WTC11 (cell line): ENCODE measurements around the gene SUSD1. TPM values are rescaled to one million over a fixed set of nuclear protein-coding genes. Genes with fewer than 3 reads are reported as not detected.

Experiments
- ATAC-seq: fragments of 200-7000 bp; cut with Tn5 transposase; 2 replicates; pipeline ENCODE4 v1.10.0; 2021; ENCODE audit warnings: mild to moderate bottlenecking, moderate library complexity
- CTCF ChIA-PET: fragments of 300-600 bp; sonication (Branson Sonifier 250); formaldehyde crosslinking; loops from one replicate; lab custom pipeline; 2021; ENCODE audit warnings: antibody characterized with exemption; lab: Charles Lee
- POLR2A ChIA-PET: fragments of 350-600 bp; sonication (Branson Sonifier 250); formaldehyde crosslinking; loops from one replicate; lab custom pipeline; 2021; ENCODE audit warnings: antibody characterized with exemption; lab: Charles Lee
- DNase-seq: peaks from one replicate; pipeline ENCODE4 v3.0.0; 2021; ENCODE audit warnings: low spot score
- H3K27ac Mint-ChIP-seq: 2 replicates; pipeline ENCODE4 v1.8.0; 2021; ENCODE audit warnings: mixed read lengths
- H3K27me3 Mint-ChIP-seq: 2 replicates; pipeline ENCODE4 v1.8.0; 2021; ENCODE audit warnings: low read depth, mild to moderate bottlenecking, moderate library complexity, mixed read lengths
- H3K36me3 Mint-ChIP-seq: 2 replicates; pipeline ENCODE4 v1.8.0; 2021; ENCODE audit warnings: mixed read lengths
- H3K4me1 Mint-ChIP-seq: 2 replicates; pipeline ENCODE4 v1.8.0; 2022; ENCODE audit warnings: mixed read lengths
- H3K4me3 Mint-ChIP-seq: 2 replicates; pipeline ENCODE4 v1.8.0; 2021; ENCODE audit warnings: mild to moderate bottlenecking, moderate library complexity, mixed read lengths
- H3K9me3 Mint-ChIP-seq: 2 replicates; pipeline ENCODE4 v1.8.0; 2021; ENCODE audit warnings: mixed read lengths
- E2F1 ChIP-seq: sonication (generic); formaldehyde crosslinking; IDR thresholded peaks from 2 replicates; pipeline ENCODE4 v1.8.0; 2022; ENCODE audit warnings: mild to moderate bottlenecking, missing genetic modification reagents
- ESRRA ChIP-seq: sonication (generic); formaldehyde crosslinking; IDR thresholded peaks from 2 replicates; pipeline ENCODE4 v1.8.1; 2022; ENCODE audit warnings: mild to moderate bottlenecking, missing genetic modification reagents, borderline replicate concordance
- FOXJ3 ChIP-seq: sonication (generic); formaldehyde crosslinking; IDR thresholded peaks from 2 replicates; pipeline ENCODE4 v1.9.0; 2021; ENCODE audit warnings: missing genetic modification reagents, mild to moderate bottlenecking, borderline replicate concordance
- FOXP4 ChIP-seq: sonication (generic); formaldehyde crosslinking; IDR thresholded peaks from 2 replicates; pipeline ENCODE4 v1.8.0; 2022; ENCODE audit warnings: mild to moderate bottlenecking, missing genetic modification reagents
- GABPB1 ChIP-seq: sonication (generic); formaldehyde crosslinking; IDR thresholded peaks from 2 replicates; pipeline ENCODE4 v1.8.1; 2023; ENCODE audit warnings: mild to moderate bottlenecking, missing genetic modification reagents
- HMGA2 ChIP-seq: fragments of 250-450 bp; sonication (Bioruptor Pico); IDR thresholded peaks from 2 replicates; pipeline ENCODE4 v1.4.0; 2021; ENCODE audit warnings: mild to moderate bottlenecking, moderate library complexity
- IRF2 ChIP-seq: sonication (generic); formaldehyde crosslinking; IDR thresholded peaks from 2 replicates; pipeline ENCODE4 v1.8.0; 2022; ENCODE audit warnings: low read depth, missing genetic modification reagents, borderline replicate concordance
- JAZF1 ChIP-seq: fragments of 250-450 bp; sonication (Bioruptor Pico); IDR thresholded peaks from 2 replicates; pipeline ENCODE4 v1.9.0; 2021; ENCODE audit warnings: moderate library complexity, mild to moderate bottlenecking, inconsistent platforms
- MXD4 ChIP-seq: fragments of 250-450 bp; sonication (Bioruptor Pico); IDR thresholded peaks from 2 replicates; pipeline ENCODE4 v1.8.0; 2021; ENCODE audit warnings: mild to moderate bottlenecking, moderate library complexity, borderline replicate concordance
- PRRX2 ChIP-seq: fragments of 250-450 bp; sonication (Bioruptor Pico); IDR thresholded peaks from 2 replicates; pipeline ENCODE4 v1.8.0; 2021; ENCODE audit warnings: mild to moderate bottlenecking
- SOX15 ChIP-seq: fragments of 250-450 bp; sonication (Bioruptor Pico); IDR thresholded peaks from 2 replicates; pipeline ENCODE4 v1.9.0; 2021; ENCODE audit warnings: mild to moderate bottlenecking
- TP53 ChIP-seq: sonication (generic); formaldehyde crosslinking; IDR thresholded peaks from 2 replicates; pipeline ENCODE4 v1.8.1; 2023; ENCODE audit warnings: mild to moderate bottlenecking, missing genetic modification reagents
- ZBTB21 ChIP-seq: sonication (generic); formaldehyde crosslinking; IDR thresholded peaks from 2 replicates; pipeline ENCODE4 v1.8.1; 2023; ENCODE audit warnings: mild to moderate bottlenecking, missing genetic modification reagents, borderline replicate concordance
- ZNF232 ChIP-seq: sonication (generic); formaldehyde crosslinking; IDR thresholded peaks from 2 replicates; pipeline ENCODE4 v1.8.0; 2022; ENCODE audit warnings: mild to moderate bottlenecking, missing genetic modification reagents
- ZNF317 ChIP-seq: sonication (generic); formaldehyde crosslinking; IDR thresholded peaks from 2 replicates; pipeline ENCODE4 v1.8.1; 2023; ENCODE audit warnings: low read depth, mild to moderate bottlenecking, moderate library complexity, missing genetic modification reagents, borderline replicate concordance
- ZNF512 ChIP-seq: sonication (generic); formaldehyde crosslinking; IDR thresholded peaks from 2 replicates; pipeline ENCODE4 v1.8.1; 2022; ENCODE audit warnings: missing genetic modification reagents, borderline replicate concordance
- ZSCAN18 ChIP-seq: fragments of 250-450 bp; sonication (Bioruptor Pico); IDR thresholded peaks from 2 replicates; pipeline ENCODE4 v2.1.2; 2022; ENCODE audit warnings: mild to moderate bottlenecking, moderate library complexity
- total RNA-seq: library from RNA; stranded (reverse); gene quantifications from 3 replicates; pipeline ENCODE4 v1.2.3, GENCODE V29; 2021
- TF ChIP-seq, protein P1 (sequence below): fragments of 250-450 bp; sonication (Bioruptor Pico); IDR thresholded peaks from 2 replicates; pipeline ENCODE4 v1.8.0; 2021; ENCODE audit warnings: mild to moderate bottlenecking
- TF ChIP-seq, protein P2 (sequence below): sonication (generic); formaldehyde crosslinking; IDR thresholded peaks from 2 replicates; pipeline ENCODE4 v1.8.1; 2022; ENCODE audit warnings: mild to moderate bottlenecking, moderate library complexity, missing genetic modification reagents

SUSD1 gene
- total RNA-seq, 1 experiment from 2014 or later = 5.1 TPM

DNA sequence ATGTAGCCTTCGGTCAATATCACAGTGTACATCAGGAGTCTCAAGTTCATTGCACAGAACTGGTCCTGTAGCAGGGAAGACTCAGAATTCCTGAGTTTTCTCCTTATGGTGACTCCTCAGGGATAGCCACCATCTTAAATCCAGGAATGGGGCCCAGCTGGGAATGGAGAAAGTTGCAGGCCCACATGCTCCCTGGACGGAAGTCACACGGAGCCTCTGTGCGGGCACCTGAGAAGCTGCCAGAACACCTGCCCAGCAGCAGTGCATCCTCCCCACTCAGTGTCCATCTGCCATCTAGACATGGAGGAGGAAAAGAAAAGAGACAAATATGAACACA is 133.9 kb downstream of the SUSD1 start:
- DNase-seq = no peak
- ATAC-seq = no peak
- no peak overlapping the region for H3K4me3 Mint-ChIP-seq
- ChIA-PET POLR2A (interaction anchor here (0.6 kb wide), 1 partner anchor 24 kb away, joined by 5 read pairs; no protein-coding TSS in a partner anchor), CTCF (no interaction called here)
- no peak for TF ChIP-seq E2F1 (CRISPR knock-in tag)
- no peak overlapping the region for H3K27ac Mint-ChIP-seq
- H3K9me3 Mint-ChIP-seq = no peaks in the 10 kb centered on the region
- H3K4me1 Mint-ChIP-seq = peaks cover 44% of the 10 kb centered on the region
- no peaks in the 10 kb centered on the region for H3K36me3 Mint-ChIP-seq
- H3K27me3 Mint-ChIP-seq = no peaks in the 10 kb centered on the region

GRCh38 chr9:112038017-112038408 is 137.1 kb downstream of the SUSD1 start:
- no peak for DNase-seq
- no peak for ATAC-seq
- H3K4me1 Mint-ChIP-seq = peaks cover 39% of the 10 kb centered on the region
- H3K27ac Mint-ChIP-seq = 0 out of 2 replicates have a peak overlapping the region, but pooled peaks have one; percentile 73
- H3K27me3 Mint-ChIP-seq = no peaks in the 10 kb centered on the region
- TF ChIP-seq MXD4 (CRISPR knock-in tag) (no peak), ZNF317 (no peak), SOX15 (CRISPR knock-in tag) (no peak), FOXP4 (CRISPR knock-in tag) (no peak), ZSCAN18 (no peak), ZNF512 (CRISPR knock-in tag) (no peak), GABPB1 (no peak), ZBTB21 (CRISPR knock-in tag) (no peak), ZNF232 (CRISPR knock-in tag) (no peak)
- TF ChIP-seq, all 79 proteins: peak for 0
- no peaks in the 10 kb centered on the region for H3K36me3 Mint-ChIP-seq
- H3K9me3 Mint-ChIP-seq = no peaks in the 10 kb centered on the region
- H3K4me3 Mint-ChIP-seq = no peak overlapping the region
- CTCF ChIA-PET = no interaction called here
- POLR2A ChIA-PET = no interaction called here

DNA sequence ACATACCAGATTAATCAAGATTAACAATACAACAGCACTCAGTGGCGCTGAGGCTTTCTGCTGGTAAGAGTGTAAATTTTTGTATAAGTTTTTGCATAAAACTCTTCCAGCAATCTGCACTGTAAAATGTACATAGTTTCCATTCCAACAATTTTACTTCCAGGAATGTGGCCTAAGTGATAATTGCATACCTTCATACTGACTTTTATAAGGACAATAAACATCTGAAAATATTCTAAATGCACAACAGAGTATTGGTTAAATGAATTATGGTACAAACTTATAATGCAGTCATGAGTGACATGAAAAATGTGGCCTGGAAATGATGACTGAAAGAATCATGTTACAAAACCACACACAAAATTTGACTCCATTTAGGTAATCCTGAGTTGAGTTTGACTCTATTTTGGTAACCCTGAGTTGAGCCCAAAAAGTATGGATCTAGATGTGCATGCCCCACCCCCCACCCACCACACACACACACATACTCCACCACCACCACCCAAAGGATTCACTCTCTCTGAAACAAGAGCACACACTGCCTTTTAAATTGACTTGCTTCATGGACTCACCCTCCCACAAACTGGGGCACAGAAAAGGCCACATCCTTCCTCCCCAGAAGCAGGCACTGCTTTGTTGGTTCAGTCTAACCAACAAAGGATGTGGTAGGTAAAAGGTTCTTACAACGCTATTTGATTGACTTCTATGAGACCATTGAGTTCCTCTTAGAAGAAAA is 137.6 kb downstream of the SUSD1 start:
- POLR2A ChIA-PET = no interaction called here
- TF ChIP-seq JAZF1 (CRISPR knock-in tag) (no peak), IRF2 (CRISPR knock-in tag) (no peak), PRRX2 (CRISPR knock-in tag) (no peak), ESRRA (no peak), FOXJ3 (CRISPR knock-in tag) (no peak), HMGA2 (CRISPR knock-in tag) (no peak), TP53 (CRISPR knock-in tag) (no peak)
- TF ChIP-seq, protein P1, sequence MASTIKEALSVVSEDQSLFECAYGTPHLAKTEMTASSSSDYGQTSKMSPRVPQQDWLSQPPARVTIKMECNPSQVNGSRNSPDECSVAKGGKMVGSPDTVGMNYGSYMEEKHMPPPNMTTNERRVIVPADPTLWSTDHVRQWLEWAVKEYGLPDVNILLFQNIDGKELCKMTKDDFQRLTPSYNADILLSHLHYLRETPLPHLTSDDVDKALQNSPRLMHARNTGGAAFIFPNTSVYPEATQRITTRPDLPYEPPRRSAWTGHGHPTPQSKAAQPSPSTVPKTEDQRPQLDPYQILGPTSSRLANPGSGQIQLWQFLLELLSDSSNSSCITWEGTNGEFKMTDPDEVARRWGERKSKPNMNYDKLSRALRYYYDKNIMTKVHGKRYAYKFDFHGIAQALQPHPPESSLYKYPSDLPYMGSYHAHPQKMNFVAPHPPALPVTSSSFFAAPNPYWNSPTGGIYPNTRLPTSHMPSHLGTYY (CRISPR knock-in tag) = no peak
- TF ChIP-seq, protein P2, sequence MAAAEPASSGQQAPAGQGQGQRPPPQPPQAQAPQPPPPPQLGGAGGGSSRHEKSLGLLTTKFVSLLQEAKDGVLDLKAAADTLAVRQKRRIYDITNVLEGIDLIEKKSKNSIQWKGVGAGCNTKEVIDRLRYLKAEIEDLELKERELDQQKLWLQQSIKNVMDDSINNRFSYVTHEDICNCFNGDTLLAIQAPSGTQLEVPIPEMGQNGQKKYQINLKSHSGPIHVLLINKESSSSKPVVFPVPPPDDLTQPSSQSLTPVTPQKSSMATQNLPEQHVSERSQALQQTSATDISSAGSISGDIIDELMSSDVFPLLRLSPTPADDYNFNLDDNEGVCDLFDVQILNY (CRISPR knock-in tag) = no peak
- H3K27me3 Mint-ChIP-seq = no peaks in the 10 kb centered on the region
- H3K36me3 Mint-ChIP-seq = no peaks in the 10 kb centered on the region
- peaks cover 34% of the 10 kb centered on the region for H3K4me1 Mint-ChIP-seq
- H3K27ac Mint-ChIP-seq = no peak overlapping the region
- ATAC-seq (no peak), DNase-seq (no peak)
- H3K9me3 Mint-ChIP-seq = no peaks in the 10 kb centered on the region
- H3K4me3 Mint-ChIP-seq = no peak overlapping the region
- CTCF ChIA-PET = no interaction called here
